A673 (cell line): ENCODE measurements around the gene TRA2B. TPM values are rescaled to one million over a fixed set of nuclear protein-coding genes. Genes with fewer than 3 reads are reported as not detected.

ENCODE experiments used
- BruUV-seq: library from RNA; stranded (reverse); fragments of 400-500 nt; replicated peaks from 2 replicates; lab custom pipeline; 2021; lab: Mats Ljungman, UMichigan
- CTCF ChIA-PET: fragments of 300-600 bp; sonication (Branson Sonifier 250); formaldehyde crosslinking; loops from one replicate; lab custom pipeline; 2022; ENCODE audit warnings: antibody characterized with exemption; lab: Charles Lee
- POLR2A ChIA-PET: fragments of 300-600 bp; sonication (Branson Sonifier 250); formaldehyde crosslinking; loops from one replicate; lab custom pipeline; 2022; ENCODE audit warnings: antibody characterized with exemption; ENCODE audit not compliant: low non-redundant PET; lab: Charles Lee
- DNase-seq: peaks from one replicate; pipeline ENCODE4 v3.0.0-alpha.2; 2015; ENCODE audit warnings: low spot score
- H3K27ac ChIP-seq: fragments of 200-600 bp; sonication (generic); 2 replicates; pipeline ENCODE4 v1.5.1; 2016; ENCODE audit warnings: mixed run types, low read depth, mild to moderate bottlenecking, mixed read lengths, antibody characterized with exemption, low read length; ENCODE audit not compliant: poor library complexity, severe bottlenecking
- H3K27me3 ChIP-seq: fragments of 200-600 bp; sonication (generic); replicated peaks from 2 replicates; pipeline ENCODE4 v1.6.1; 2017; ENCODE audit warnings: mixed run types, low read depth, mild to moderate bottlenecking, mixed read lengths, antibody characterized with exemption, low read length; ENCODE audit not compliant: insufficient read depth, poor library complexity
- H3K36me3 ChIP-seq: fragments of 200-600 bp; sonication (generic); 2 replicates; pipeline ENCODE4 v1.6.1; 2016; ENCODE audit warnings: mixed run types, mild to moderate bottlenecking, mixed read lengths, antibody characterized with exemption, low read length; ENCODE audit not compliant: insufficient read depth, poor library complexity, severe bottlenecking
- H3K4me1 ChIP-seq: fragments of 200-600 bp; sonication (generic); 2 replicates; pipeline ENCODE4 v1.6.1; 2017; ENCODE audit warnings: mixed run types, mild to moderate bottlenecking, mixed read lengths, antibody characterized with exemption, low read length; ENCODE audit not compliant: insufficient read depth, poor library complexity, severe bottlenecking
- H3K4me3 ChIP-seq: fragments of 200-600 bp; sonication (generic); 2 replicates; pipeline ENCODE4 v1.5.1; 2016; ENCODE audit warnings: low read depth, mixed run types, mild to moderate bottlenecking, mixed read lengths, low read length; ENCODE audit not compliant: poor library complexity, severe bottlenecking
- H3K9me3 ChIP-seq: fragments of 200-600 bp; sonication (generic); 2 replicates; pipeline ENCODE4 v1.6.1; 2016; ENCODE audit warnings: mixed run types, low read depth, mild to moderate bottlenecking, mixed read lengths, antibody characterized with exemption, low read length; ENCODE audit not compliant: poor library complexity, severe bottlenecking
- EZH2 ChIP-seq: fragments of 200-600 bp; sonication (generic); IDR thresholded peaks from 2 replicates; pipeline ENCODE4 v1.6.1; 2017; ENCODE audit warnings: borderline replicate concordance, low read depth, mild to moderate bottlenecking, mixed read lengths, antibody characterized with exemption, low read length; ENCODE audit not compliant: poor library complexity, severe bottlenecking
- intact Hi-C: fragments of 100-400 bp; cut with micrococcal nuclease; formaldehyde crosslinking; loops from one replicate; pipeline ENCODE4 v1.10.0; 2022; ENCODE audit not compliant: unreplicated experiment
- total RNA-seq: library from RNA; stranded (reverse); gene quantifications from 2 replicates; pipeline ENCODE4 v1.2.3, GENCODE V29; 2021
- TF ChIP-seq, protein P1 (sequence below): fragments of 300-800, 200-600 bp; sonication (generic); conservative IDR thresholded peaks from 2 replicates; pipeline ENCODE4 v1.5.1; 2017; ENCODE audit warnings: low read depth, mild to moderate bottlenecking, antibody characterized with exemption, low read length, moderate library complexity, mixed read lengths

Gene TRA2B
- total RNA-seq, 1 experiment from 2014 or later: 339 TPM

DNA sequence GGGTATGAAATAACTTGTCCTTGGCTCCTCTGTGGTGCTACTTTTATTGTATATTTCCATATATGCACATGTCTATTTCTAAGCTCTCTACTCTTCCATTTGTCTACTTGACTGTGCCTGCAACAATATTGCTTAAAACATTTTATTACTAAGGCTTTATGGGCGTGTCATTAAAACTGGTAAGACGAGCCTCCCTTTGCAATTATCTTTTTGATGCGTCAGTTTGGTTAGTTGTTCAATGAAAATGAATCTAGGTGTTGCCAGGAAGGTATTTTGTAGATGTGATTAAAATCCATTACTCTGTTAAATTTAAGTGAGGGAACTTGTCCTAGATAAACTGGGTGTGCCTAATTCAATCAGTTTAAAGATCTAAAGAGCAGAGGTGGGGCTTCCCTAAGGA, 12.9 kb upstream of the TRA2B start:
- DNase-seq: no peak
- Histone ChIP-seq H3K9me3 (no peaks in the 10 kb centered on the region), H3K36me3 (no peaks in the 10 kb centered on the region), H3K4me3 (no peak overlapping the region), H3K4me1 (no peaks in the 10 kb centered on the region), H3K27ac (no peak overlapping the region), H3K27me3 (no peaks in the 10 kb centered on the region)
- POLR2A ChIA-PET: no interaction called here
- TF ChIP-seq, protein P1, sequence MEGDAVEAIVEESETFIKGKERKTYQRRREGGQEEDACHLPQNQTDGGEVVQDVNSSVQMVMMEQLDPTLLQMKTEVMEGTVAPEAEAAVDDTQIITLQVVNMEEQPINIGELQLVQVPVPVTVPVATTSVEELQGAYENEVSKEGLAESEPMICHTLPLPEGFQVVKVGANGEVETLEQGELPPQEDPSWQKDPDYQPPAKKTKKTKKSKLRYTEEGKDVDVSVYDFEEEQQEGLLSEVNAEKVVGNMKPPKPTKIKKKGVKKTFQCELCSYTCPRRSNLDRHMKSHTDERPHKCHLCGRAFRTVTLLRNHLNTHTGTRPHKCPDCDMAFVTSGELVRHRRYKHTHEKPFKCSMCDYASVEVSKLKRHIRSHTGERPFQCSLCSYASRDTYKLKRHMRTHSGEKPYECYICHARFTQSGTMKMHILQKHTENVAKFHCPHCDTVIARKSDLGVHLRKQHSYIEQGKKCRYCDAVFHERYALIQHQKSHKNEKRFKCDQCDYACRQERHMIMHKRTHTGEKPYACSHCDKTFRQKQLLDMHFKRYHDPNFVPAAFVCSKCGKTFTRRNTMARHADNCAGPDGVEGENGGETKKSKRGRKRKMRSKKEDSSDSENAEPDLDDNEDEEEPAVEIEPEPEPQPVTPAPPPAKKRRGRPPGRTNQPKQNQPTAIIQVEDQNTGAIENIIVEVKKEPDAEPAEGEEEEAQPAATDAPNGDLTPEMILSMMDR: no peak
- no peak for TF ChIP-seq EZH2
- BruUV-seq: no TSS peak
- intact Hi-C loops: no loop called here
- CTCF ChIA-PET: no interaction called here

DNA sequence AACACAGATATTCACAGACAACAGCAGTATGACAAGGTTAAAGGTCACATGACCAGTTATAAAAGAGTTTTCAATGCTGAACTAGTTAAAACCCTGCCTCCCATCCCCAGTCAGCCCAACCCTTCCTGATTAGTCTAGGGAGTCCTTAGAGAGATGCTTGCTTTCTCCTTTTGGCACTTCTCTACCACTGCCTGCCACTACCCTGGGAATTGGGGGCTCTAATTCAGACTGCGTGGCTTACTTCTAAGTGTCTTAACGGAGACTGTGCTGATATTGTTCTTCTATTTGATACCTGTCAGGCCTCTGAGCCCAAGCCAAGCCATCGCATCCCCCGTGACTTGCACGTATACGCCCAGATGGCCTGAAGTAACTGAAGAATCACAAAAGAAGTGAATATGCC, 11.7 kb upstream of the TRA2B start:
- ChIA-PET CTCF (no interaction called here), POLR2A (no interaction called here)
- TF ChIP-seq EZH2: no peak
- TF ChIP-seq, protein P1: no peak
- H3K36me3 ChIP-seq: no peaks in the 10 kb centered on the region
- H3K27me3 ChIP-seq: no peaks in the 10 kb centered on the region
- no peaks in the 10 kb centered on the region for H3K4me1 ChIP-seq
- no peaks in the 10 kb centered on the region for H3K9me3 ChIP-seq
- no TSS peak for BruUV-seq
- H3K27ac ChIP-seq: no peak overlapping the region
- H3K4me3 ChIP-seq: no peak overlapping the region
- DNase-seq: no peak
- intact Hi-C loops: no loop called here

DNA sequence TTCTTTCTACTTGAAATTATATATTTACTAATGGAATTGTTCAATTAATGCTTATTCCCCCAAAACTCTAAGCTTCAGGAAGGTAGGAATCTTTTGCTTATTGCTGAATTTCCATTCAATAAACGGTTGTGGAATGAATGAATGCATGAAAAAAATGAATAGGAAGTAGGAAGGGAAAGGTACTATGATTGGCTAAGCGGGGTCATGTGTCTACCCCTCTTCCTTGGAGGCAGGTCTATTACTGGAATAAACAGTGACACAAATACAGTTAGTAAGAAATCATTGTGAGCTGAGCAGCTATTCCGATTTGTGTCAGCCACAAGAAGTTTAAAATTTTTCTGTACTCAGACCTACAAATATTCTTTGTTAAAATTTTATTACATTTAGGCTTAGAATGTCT, 10.5 kb upstream of the TRA2B start:
- no peak for TF ChIP-seq EZH2
- TF ChIP-seq, protein P1: no peak
- POLR2A ChIA-PET: no interaction called here
- no peaks in the 10 kb centered on the region for H3K27me3 ChIP-seq
- CTCF ChIA-PET: no interaction called here
- no peaks in the 10 kb centered on the region for H3K36me3 ChIP-seq
- no TSS peak for BruUV-seq
- H3K4me3 ChIP-seq: no peak overlapping the region
- no peak overlapping the region for H3K27ac ChIP-seq
- DNase-seq: no peak
- peaks cover 6% of the 10 kb centered on the region for H3K4me1 ChIP-seq
- intact Hi-C loops: no loop called here
- H3K9me3 ChIP-seq: no peaks in the 10 kb centered on the region
